HUDEP-2 (cell line): Measurements from ENCODE around the gene RPA1.

Source experiments
- DNase-seq, 76 experiments: peaks; one replicate each; lab custom pipeline; 2025; ENCODE audit not compliant: unreplicated experiment in 76 of 76; lab: John Stamatoyannopoulos, UW

The RPA1 gene

GRCh38 chr17:1936766-1937165, 107.0 kb downstream of the RPA1 start:
- DNase-seq: no peak

- DNase-seq: no peak
These were observed 107.7 kb downstream of the RPA1 start for GRCh38 chr17:1937461-1937860.

GRCh38 chr17:1939981-1940809, 110.4 kb downstream of the RPA1 start:
- no peak for DNase-seq

- no peak for DNase-seq
These were observed 111.0 kb downstream of the RPA1 start for GRCh38 chr17:1940810-1941185.

GRCh38 chr17:1941272-1942065, 111.7 kb downstream of the RPA1 start:
- no peak for DNase-seq

GRCh38 chr17:1942066-1942365, 112.2 kb downstream of the RPA1 start:
- no peak for DNase-seq

- DNase-seq: no peak
These were observed 113.0 kb downstream of the RPA1 start for GRCh38 chr17:1942666-1943435.

GRCh38 chr17:1943436-1943831, 113.6 kb downstream of the RPA1 start:
- no peak for DNase-seq

GRCh38 chr17:1945621-1946020, 115.8 kb downstream of the RPA1 start:
- no peak for DNase-seq

GRCh38 chr17:1946021-1946932, 116.5 kb downstream of the RPA1 start:
- no peak for DNase-seq

GRCh38 chr17:1947229-1947742, 117.5 kb downstream of the RPA1 start:
- no peak for DNase-seq

GRCh38 chr17:1947743-1948516, 118.1 kb downstream of the RPA1 start:
- DNase-seq: no peak

- DNase-seq: no peak
These were observed 118.7 kb downstream of the RPA1 start for GRCh38 chr17:1948517-1948825.
